22Rv1 (cell line): ENCODE results near the gene DNAJC12.
"Not testable (repeated sequence)": the region's sequence is repeated elsewhere in the genome, so short reads cannot be mapped to it uniquely, and the experiment has no call there.

ENCODE experiments used
- H3K27ac ChIP-seq: fragments of 450-650 bp; 2 replicates; pipeline ENCODE4 v1.5.1; 2017
- CTCF ChIP-seq: fragments of 450-650 bp; IDR thresholded peaks from 2 replicates; pipeline ENCODE4 v1.5.1; 2017; ENCODE audit warnings: mild to moderate bottlenecking
- ZFX ChIP-seq: fragments of 450-650 bp; IDR thresholded peaks from 2 replicates; pipeline ENCODE4 v1.6.1; 2017; ENCODE audit warnings: antibody characterized with exemption, borderline replicate concordance

DNAJC12 gene

GRCh38 chr10:67763499-67764011, 74.4 kb downstream of the DNAJC12 start:
- no peak for TF ChIP-seq CTCF
- peak overlapping the region; percentile 86 for H3K27ac ChIP-seq

- H3K27ac ChIP-seq, result not testable (repeated sequence)
Observed at GRCh38 chr10:67762567-67762966, 75.4 kb downstream of the DNAJC12 start.

GRCh38 chr10:67760272-67760671, 77.7 kb downstream of the DNAJC12 start:
- TF ChIP-seq ZFX, result no peak
- no peak for TF ChIP-seq CTCF
- H3K27ac ChIP-seq, result no peak overlapping the region
